Nephron (organoid): ENCODE measurements around the gene RHOB.
"Not testable (repeated sequence)": the region's sequence is repeated elsewhere in the genome, so short reads cannot be mapped to it uniquely, and the experiment has no call there.

Source experiments
- H3K27ac Mint-ChIP-seq, 3 experiments: 2 replicates each; pipeline ENCODE4 v1.8.0; 2020; ENCODE audit warnings: mixed read lengths in 3 of 3, mild to moderate bottlenecking in 2 of 3, moderate library complexity in 1 of 3
- H3K27me3 Mint-ChIP-seq: 2 replicates; pipeline ENCODE4 v1.8.0; 2021; ENCODE audit warnings: low read depth, mild to moderate bottlenecking, moderate library complexity, mixed read lengths
- H3K36me3 Mint-ChIP-seq: 2 replicates; pipeline ENCODE4 v1.8.0; 2020; ENCODE audit warnings: low read depth, mixed read lengths
- H3K4me1 Mint-ChIP-seq: 2 replicates; pipeline ENCODE4 v1.8.0; 2020; ENCODE audit warnings: mixed read lengths
- H3K4me3 Mint-ChIP-seq, 3 experiments: 2 replicates each; pipeline ENCODE4 v1.8.0; 2020; ENCODE audit warnings: mild to moderate bottlenecking in 3 of 3, mixed read lengths in 3 of 3, moderate library complexity in 2 of 3
- H3K9me3 Mint-ChIP-seq: 2 replicates; pipeline ENCODE4 v1.8.0; 2020; ENCODE audit warnings: mixed read lengths
- TF ChIP-seq, protein P1 (sequence below), 3 experiments: fragments of 200-600 bp; sonication (generic); IDR thresholded peaks; one replicate each; pipeline ENCODE4 v1.5.0; 2021; ENCODE audit warnings: antibody characterized with exemption in 3 of 3; ENCODE audit not compliant: unreplicated experiment in 3 of 3

RHOB gene

DNA sequence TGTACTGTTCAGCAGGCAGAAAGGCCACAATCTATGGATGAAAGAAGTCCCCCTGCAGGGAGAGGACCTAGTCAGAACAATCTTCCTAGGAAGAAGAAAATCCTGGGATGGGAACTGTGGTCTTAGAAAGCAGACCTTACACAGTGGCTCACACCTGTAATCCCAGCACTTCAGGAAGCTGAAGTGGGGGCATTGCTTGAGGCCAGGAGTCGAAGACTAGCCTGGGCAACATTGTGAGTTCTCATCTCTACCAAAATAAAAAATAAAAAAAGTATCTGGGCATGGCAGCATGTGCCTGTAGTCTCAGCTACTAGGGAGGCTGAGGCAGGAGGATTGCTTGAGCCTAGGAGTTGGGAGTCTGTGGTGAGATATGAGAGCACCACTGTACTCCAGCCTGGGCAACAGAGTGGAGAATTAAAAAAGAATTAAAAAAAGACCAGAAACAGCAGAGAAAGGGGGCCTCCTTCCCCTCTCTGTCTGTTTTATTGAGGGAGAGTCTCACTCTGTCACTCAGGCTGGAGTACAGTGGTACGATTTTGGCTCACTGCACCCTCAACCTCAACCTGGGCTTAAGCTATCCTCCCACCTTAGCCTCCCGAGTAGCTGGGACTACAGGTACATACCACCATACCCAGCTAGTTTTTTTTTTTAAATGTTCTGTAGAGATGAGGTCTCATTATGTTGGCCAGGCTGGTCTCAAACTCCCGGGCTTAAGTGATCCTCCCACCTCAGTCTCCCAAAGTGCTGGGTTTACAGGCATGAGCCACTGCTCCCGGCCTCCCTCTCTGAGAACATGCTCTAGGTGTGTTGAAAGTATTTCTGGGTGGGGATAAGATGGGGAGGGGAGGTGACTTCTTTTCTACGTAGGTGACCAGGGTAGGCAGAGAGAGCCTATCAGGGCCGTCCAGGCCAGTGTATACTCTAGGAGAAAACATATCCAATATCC is 7.4 kb downstream of the RHOB start:
- no peak overlapping the region for H3K27ac Mint-ChIP-seq
- H3K4me1 Mint-ChIP-seq = peaks cover 32% of the 10 kb centered on the region
- peaks cover 20% of the 10 kb centered on the region for H3K27me3 Mint-ChIP-seq
- no peak overlapping the region for H3K4me3 Mint-ChIP-seq
- TF ChIP-seq, protein P1, sequence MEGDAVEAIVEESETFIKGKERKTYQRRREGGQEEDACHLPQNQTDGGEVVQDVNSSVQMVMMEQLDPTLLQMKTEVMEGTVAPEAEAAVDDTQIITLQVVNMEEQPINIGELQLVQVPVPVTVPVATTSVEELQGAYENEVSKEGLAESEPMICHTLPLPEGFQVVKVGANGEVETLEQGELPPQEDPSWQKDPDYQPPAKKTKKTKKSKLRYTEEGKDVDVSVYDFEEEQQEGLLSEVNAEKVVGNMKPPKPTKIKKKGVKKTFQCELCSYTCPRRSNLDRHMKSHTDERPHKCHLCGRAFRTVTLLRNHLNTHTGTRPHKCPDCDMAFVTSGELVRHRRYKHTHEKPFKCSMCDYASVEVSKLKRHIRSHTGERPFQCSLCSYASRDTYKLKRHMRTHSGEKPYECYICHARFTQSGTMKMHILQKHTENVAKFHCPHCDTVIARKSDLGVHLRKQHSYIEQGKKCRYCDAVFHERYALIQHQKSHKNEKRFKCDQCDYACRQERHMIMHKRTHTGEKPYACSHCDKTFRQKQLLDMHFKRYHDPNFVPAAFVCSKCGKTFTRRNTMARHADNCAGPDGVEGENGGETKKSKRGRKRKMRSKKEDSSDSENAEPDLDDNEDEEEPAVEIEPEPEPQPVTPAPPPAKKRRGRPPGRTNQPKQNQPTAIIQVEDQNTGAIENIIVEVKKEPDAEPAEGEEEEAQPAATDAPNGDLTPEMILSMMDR (IDR thresholded peaks at IDR 0.05; ENCODE audit: unreplicated experiment in 3 of 3) = no peak
- no peaks in the 10 kb centered on the region for H3K9me3 Mint-ChIP-seq
- H3K36me3 Mint-ChIP-seq = peaks cover 3% of the 10 kb centered on the region

DNA sequence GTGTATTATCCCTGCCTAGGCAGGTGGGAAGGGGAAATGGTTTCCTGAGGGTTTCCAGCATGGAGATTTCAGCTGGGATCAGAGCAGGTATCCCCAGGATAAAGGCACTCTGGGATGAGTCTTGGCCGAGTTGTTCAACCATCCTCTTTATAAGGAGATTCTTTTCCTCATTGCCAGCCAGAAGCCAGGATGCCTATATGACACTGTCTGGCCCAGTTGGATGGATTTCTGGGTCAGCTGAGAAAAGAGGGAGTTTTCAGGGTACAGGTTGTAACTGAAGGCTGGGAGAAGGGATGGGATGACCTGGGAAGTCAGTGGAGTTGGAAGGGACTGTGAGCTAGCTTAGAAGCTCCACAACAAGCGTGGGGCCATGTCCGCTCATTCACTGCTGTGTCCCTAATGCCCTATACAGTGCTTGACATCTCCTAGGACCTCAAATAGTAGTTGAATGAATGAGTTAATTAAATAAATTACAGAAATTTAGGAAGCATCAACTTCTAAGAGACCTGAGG is 8.3 kb downstream of the RHOB start:
- Mint-ChIP-seq H3K4me3 (no peak overlapping the region), H3K36me3 (no peaks in the 10 kb centered on the region), H3K4me1 (peaks cover 24% of the 10 kb centered on the region)

GRCh38 chr2:20456116-20456571 is 9.3 kb downstream of the RHOB start:
- TF ChIP-seq, protein P1 (IDR thresholded peaks at IDR 0.05; ENCODE audit: unreplicated experiment in 3 of 3) = no peak
- H3K27ac Mint-ChIP-seq = no peak overlapping the region
- H3K4me3 Mint-ChIP-seq = no peak overlapping the region
- H3K27me3 Mint-ChIP-seq = peaks cover 20% of the 10 kb centered on the region
- H3K9me3 Mint-ChIP-seq = peaks cover 13% of the 10 kb centered on the region
- no peaks in the 10 kb centered on the region for H3K36me3 Mint-ChIP-seq
- H3K4me1 Mint-ChIP-seq = peaks cover 14% of the 10 kb centered on the region

More for the DNA sequence above, 8.3 kb downstream of the RHOB start:
- H3K9me3 Mint-ChIP-seq = peaks cover 5% of the 10 kb centered on the region
- TF ChIP-seq, protein P1 (IDR thresholded peaks at IDR 0.05; ENCODE audit: unreplicated experiment in 3 of 3) = no peak
- peaks cover 20% of the 10 kb centered on the region for H3K27me3 Mint-ChIP-seq
- no peak overlapping the region for H3K27ac Mint-ChIP-seq

GRCh38 chr2:20456636-20457426 is 10.0 kb downstream of the RHOB start:
- H3K4me3 Mint-ChIP-seq = no peak overlapping the region
- H3K27me3 Mint-ChIP-seq = peaks cover 20% of the 10 kb centered on the region
- peaks cover 7% of the 10 kb centered on the region for H3K4me1 Mint-ChIP-seq
- peaks cover 20% of the 10 kb centered on the region for H3K9me3 Mint-ChIP-seq
- TF ChIP-seq, protein P1 (IDR thresholded peaks at IDR 0.05; ENCODE audit: unreplicated experiment in 3 of 3) = no peak
- H3K27ac Mint-ChIP-seq = no peak overlapping the region
- no peaks in the 10 kb centered on the region for H3K36me3 Mint-ChIP-seq

DNA sequence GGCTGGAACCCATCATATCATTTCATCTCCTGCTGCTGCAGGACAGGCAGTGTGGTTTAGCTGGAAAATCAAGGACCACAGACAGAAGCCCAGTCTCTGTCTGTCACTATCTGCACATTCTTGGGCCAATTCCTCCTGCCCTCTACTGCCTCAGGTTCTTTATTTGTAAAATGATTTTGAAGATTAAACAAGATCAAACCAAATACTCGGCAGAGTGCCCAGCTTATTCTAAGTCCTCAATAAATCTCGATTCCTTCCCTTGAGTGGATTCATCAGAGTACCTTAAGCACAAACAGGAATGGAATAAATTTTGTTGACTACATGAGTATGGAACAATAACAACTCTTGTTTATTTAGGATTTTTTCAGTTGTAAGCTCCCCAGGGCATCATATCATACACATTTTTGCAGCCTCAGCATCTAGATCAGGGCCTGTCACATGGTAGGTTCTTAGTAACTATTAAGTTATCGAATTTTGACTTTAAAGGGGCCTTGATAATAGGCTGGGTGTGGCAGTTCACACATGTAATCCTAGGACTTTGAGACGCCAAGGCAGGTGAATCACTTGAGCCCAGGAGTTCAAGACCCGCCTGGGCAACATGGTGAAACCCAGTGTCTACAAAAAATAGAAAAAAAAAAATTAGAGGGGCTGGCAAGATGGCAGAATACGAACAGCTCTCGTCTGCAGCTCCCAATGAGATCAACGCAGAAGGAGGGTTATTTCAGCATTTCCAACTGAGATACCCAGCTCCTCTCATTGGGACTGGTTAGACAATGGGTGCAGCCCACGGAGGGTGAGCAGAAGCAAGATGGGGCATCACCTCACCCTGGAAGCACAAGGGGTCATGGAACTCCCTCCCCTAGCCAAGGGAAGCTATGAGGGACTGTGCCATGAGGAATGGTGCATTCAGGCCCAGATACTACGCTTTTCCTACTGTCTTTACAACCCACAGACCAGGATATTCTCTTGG is 11.1 kb downstream of the RHOB start:
- no peak overlapping the region for H3K4me3 Mint-ChIP-seq
- peaks cover 24% of the 10 kb centered on the region for H3K9me3 Mint-ChIP-seq
- no peaks in the 10 kb centered on the region for H3K4me1 Mint-ChIP-seq
- H3K36me3 Mint-ChIP-seq = no peaks in the 10 kb centered on the region
- peaks cover 15% of the 10 kb centered on the region for H3K27me3 Mint-ChIP-seq
- TF ChIP-seq, protein P1 (IDR thresholded peaks at IDR 0.05; ENCODE audit: unreplicated experiment in 3 of 3) = no peak
- H3K27ac Mint-ChIP-seq = no peak overlapping the region

- peaks cover 16% of the 10 kb centered on the region for H3K27me3 Mint-ChIP-seq
- H3K4me1 Mint-ChIP-seq, H3K4me3 Mint-ChIP-seq, H3K27ac Mint-ChIP-seq, H3K36me3 Mint-ChIP-seq: not testable (repeated sequence)
- peaks cover 24% of the 10 kb centered on the region for H3K9me3 Mint-ChIP-seq
Measured at GRCh38 chr2:20458737-20459484, 12.0 kb downstream of the RHOB start.
